GM19193 (cell line): ENCODE data around the gene ADORA1.

Experiments used
- POLR2A ChIP-seq: IDR thresholded peaks from 4 replicates; pipeline ENCODE4 v1.6.1; 2011; ENCODE audit not compliant: insufficient read depth, insufficient read length; ENCODE audit errors: extremely low read depth

ADORA1 gene

GRCh38 chr1:203126151-203126865 lies 1.2 kb upstream of the ADORA1 start:
- TF ChIP-seq POLR2A = no peak

- no peak for TF ChIP-seq POLR2A
These were observed 460 bp upstream of the ADORA1 start for GRCh38 chr1:203126866-203127665.

DNA sequence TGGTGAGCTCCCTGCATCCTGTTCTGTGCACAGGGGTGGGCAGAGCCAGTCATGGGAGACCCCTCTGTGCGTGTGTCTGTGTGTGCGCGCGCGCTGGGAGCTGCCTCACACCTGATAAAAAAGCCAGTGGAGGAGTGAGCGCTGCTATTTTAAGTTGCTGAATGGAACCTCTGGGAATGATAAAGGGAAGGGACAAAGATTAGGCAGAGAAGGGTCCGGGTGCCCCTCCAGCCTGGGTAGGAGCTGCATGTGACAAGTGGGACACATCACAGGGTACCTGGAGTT lies 847 bp downstream of the ADORA1 start:
- no peak for TF ChIP-seq POLR2A

- TF ChIP-seq POLR2A = no peak
These were observed 1.4 kb downstream of the ADORA1 start for GRCh38 chr1:203128716-203129500.

DNA sequence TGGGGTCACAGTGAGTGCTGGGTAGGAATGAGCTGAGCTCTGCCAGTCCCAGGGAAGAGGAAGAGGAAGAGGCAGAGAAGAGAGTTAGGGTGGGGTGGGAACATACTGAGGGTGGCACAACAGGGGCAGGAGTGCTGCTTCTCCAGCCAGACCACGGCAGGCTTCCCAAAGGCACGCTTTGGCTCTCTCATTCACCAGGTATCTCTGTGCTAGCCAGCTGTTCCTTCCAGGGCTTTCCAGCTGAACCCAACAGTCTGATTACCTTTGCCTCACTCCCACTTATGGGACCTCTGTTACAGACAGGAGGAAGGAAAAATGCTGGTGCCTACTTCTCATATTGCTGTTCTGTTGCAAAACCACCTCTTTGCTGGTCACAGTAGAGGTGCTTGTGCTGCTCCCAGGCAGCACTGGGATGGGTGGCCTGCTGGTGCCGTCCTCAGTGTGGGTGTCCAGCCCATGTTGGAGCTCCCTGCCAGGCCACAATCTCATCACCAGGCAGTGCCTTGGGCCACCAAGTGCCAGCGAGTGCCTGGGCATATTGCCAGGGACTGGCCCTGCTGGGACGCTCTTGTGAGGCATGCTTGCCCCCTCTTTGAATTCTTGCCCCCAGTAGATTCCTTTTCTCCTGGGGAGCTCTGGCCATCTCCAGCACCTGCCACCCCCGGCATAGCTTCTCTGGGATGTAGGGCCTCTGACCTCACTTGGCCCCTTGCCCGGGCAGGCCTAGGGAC lies 2.1 kb downstream of the ADORA1 start:
- TF ChIP-seq POLR2A = no peak

- TF ChIP-seq POLR2A = no peak
These were observed 2.9 kb downstream of the ADORA1 start for GRCh38 chr1:203130358-203130985.

DNA sequence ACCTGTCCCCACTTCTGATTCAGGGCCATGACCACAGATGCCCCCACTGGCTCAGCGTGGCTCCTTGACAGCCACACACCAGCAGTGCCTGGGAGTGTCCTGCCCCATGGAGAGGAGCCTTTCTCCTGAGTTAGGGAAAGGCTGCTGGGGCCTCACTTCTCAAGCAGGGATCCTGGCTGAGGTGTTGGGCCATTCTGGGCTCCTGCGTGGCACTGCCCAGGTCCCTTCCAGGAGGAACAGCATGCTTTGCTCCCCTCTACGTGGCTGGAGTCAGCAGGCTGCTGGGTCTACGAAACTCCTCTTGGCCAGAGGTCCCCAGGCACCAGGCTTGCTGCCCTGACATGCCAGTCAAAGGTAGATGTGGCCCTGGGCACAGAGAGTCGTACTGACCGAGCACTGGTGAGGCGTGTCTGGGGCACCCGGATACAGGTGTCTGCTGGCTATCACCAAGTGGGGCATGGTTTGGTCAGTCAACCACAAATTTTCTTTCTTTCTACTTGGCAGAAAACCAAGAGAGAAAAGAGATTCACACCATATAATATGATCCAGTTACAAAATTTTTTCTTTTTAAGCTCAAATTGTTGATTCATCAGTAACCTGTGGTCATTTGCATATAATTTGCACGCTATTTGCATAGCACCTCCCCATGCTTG lies 4.1 kb downstream of the ADORA1 start:
- no peak for TF ChIP-seq POLR2A

- TF ChIP-seq POLR2A = no peak
These were observed 6.6 kb downstream of the ADORA1 start for GRCh38 chr1:203133970-203134725.

DNA sequence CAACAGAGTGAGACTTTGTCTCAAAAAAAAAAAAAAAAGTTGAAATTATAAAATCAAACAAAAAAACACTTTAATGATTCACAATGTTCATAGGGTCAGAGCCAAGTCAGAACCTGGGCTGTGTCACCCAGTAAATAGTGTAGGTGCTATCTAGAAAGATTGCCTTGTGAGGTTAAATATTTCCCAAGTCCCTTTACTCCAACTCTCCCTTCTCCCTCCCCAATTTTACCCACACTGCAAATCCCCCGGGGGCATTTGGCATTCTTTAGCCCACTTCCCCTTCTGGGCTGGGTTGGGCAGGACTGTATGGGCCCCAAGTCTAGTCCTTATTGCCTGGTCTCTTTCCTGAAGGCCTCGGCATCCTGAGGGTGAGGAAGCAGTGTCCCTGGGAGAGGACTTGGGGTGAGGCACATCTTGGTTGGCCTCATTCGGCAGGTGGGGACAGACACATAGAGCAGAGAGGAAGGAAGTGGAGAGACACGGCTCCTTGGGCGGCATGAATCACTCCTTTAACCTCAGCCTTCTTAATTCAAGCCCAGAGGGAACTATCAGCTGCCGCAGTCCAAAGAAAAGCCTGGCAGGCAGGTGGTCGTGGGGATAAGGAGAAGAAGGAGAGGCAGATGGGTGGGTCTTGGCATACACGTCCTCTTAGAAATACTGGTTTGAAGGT lies 8.2 kb downstream of the ADORA1 start:
- TF ChIP-seq POLR2A = no peak

DNA sequence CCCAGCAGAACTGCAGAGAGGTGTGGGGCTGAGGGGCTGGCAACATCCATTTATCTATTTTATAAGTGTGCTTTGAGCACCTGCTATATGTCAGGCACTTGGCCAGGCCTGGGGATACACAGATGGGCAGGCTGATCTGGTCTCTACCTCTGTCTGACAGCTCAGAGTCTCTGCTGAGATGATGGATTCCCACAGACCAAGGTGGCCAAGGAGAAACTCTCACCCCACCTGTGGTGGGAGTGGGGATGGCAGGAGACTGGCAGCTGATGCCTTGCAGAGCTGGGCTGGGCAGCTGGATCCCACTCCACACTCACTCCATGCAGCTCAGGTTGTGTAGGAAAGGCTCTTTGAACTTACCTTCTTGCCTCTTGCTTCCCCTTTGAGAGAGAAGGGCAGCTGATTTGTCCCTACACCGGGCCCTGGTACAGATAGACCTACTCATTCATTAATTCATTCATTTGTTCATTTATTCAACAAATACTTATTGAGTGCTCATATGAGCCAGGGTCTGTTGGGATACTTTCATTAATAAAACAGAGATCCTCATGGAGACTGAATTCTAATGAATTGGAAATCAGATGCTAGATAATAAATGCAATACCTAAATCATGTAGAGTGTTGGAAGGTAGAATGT lies 9.0 kb downstream of the ADORA1 start:
- TF ChIP-seq POLR2A = no peak

DNA sequence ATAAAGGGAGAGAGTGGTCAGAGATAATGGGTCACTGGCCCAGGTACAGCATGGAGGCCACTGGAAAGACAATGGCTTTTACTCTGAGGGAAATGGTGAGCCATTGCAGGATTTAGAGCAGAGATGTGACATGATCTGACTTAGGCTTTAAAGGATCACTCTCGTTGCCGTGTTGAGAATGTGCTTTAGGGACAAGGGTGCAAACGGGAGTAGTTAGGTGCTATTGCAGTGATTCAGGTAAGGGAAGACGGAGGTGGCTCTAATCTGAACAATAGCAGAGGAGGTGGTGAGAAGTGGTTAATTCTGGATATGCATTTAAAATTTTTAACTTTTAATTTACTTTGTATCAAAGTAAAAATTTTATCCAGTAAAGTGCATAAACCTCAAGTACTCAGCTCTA lies 9.8 kb downstream of the ADORA1 start:
- TF ChIP-seq POLR2A = no peak

DNA sequence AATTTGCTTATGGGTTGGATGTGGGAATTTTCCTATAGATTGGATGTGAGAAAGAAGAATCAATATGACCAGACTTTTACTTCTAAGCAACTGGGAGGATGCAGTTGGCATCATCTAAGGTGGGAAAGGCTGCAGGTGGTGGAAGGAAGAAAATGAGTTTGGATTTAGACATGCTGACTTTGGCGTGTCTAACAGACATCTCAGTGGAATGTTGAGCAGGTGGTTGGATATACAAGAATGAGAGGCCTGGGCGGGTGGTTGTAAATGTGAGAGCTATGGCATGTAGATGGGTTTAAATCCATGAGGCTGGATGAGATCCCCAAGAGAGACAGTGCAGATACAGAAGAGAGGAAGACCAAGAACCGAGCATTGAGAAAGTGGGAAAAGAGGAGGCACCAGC lies 10.5 kb downstream of the ADORA1 start:
- TF ChIP-seq POLR2A = no peak
